Epidermal melanocyte (primary cell): Measurements from ENCODE around the gene ANKLE2.
"Not testable (repeated sequence)": the region's sequence is repeated elsewhere in the genome, so short reads cannot be mapped to it uniquely, and the experiment has no call there.

Source experiments
- DNase-seq: peaks from one replicate; pipeline ENCODE4 v3.0.0; 2011; ENCODE audit warnings: low spot score; ENCODE audit not compliant: insufficient read length

ANKLE2 gene

DNA sequence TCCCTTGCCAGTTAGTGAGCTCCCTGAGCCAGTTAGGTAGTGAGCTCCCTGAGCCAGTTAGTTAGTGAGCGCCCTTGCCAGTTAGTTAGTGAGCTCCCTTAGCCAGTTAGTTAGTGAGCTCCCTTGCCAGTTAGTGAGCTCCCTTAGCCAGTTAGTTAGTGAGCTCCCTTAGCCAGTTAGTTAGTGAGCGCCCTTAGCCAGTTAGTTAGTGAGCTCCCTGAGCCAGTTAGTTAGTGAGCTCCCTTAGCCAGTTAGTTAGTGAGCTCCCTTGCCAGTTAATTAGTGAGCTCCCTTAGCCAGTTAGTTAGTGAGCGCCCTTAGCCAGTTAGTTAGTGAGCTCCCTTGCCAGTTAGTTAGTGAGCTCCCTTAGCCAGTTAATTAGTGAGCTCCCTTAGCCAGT is 69.6 kb downstream of the ANKLE2 start:
- DNase-seq, result not testable (repeated sequence)

- no peak for DNase-seq
These were observed 71.5 kb downstream of the ANKLE2 start for GRCh38 chr12:132690112-132690511.

DNA sequence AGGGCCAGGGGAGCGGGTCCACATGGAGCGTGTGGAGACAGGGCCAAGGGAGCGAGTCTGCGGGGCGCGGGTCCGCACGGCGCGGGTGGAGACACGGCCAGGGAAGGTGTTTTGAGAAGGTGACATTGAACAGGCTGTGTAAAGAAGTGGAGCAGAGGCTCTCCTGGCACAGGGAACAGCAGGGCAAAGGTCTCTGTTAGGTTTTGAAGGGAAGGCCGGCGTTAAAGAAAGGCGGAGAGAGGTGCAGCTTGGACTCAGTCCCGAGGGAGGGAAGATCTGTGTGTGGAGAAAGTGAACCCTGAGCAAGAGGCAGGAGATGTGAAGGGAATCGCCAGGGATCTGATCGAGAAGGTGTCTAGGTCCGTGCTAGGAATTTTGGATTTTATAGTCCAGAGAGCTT is 72.4 kb downstream of the ANKLE2 start:
- no peak for DNase-seq

DNA sequence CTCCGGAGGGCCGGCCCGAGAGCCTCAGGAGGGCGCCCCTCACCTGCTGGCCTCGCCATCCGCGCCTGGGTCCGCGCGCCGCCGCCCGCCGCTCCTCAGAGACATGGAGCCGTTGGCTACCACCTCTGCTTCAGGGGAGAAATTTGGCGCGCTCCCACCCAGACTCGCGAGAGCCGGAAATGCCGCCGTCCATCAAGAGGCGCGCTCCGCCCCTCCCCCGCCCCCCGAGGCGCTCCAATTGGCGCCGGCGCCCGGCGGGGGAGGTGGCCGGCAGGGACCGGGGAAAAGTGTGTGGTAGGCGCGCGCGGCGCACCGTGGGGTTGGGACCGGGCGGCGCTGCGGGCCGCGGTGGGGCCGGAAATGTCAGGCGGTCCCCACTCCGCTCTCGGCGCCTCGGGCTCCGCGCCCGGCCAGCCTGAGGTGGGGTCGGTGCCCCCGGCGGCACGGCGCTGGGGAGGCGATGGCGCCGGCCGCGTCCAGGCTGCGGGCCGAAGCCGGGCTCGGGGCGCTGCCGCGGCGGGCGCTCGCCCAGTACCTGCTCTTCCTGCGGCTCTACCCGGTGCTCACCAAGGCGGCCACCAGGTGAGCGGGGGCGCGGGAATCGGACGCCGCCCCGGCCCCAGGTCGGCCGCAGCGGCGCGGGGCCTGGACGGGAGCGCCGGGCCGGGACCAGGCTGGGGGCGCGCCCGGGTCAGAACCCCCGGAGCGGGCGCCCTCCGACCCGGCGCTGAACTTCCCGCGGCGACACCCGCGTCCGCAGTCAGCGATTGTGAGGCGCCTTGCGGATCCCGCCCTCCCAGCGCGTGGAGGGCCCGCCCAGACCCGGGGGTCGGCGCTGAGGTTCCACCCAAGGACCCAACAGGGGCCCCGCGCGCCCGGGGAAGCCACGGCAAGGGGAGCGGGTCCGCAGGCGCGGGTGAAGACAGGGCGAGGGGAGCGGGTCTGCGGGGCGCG is 74.1 kb downstream of the ANKLE2 start, which contains the start of the genes POLE and PXMP2:
Gene POLE, minus strand, starts transcription at position 132 of the 954 bp plus-strand sequence. Its CDS starts 27 bp downstream, at position 105.
Gene PXMP2, plus strand, starts transcription at position 377 of the 954 bp plus-strand sequence. Its CDS starts 84 bp downstream, at position 461.
- peak; percentile 98 for DNase-seq

DNA sequence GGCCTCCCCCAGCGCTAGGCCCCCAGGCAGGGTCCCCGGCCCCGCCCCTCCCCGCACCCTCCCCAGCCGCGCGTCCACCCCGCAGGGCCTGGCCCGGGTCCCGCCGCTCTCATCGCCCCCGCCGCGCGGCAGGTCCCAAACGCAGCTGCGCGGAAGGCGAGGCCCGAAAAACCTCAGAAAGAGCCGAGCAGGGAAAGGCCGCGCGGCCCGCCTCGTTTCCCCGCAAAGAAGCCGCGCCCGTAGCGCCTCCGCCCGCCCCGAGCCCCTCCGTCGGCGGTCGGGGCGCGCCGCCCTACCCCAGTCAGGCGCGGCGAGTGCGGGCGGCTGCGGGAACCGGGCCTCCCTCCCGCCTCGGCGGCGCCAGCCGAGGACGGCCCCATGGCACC is 74.8 kb downstream of the ANKLE2 start:
- no peak for DNase-seq

- DNase-seq, result no peak
These were observed 76.2 kb downstream of the ANKLE2 start for GRCh38 chr12:132685400-132685799.

DNA sequence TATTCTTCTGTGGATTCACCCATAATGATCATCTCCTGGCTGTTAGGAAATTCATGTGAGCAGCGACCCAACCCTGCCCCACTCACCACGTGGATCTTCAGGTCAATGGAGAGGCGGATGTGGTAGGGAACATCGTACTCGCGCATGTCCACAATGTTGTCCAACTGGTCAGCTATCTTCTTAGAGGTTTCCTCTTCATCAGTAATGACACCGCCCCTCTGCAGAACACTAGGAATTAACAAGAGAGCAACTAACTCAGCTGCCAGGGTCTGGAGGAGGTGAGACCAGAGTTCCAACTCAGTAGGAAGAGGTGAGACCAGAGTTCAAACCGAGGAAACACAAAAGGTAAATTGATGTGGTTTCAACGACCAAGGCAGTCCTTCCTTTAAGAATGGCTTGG is 84.1 kb downstream of the ANKLE2 start:
- no peak for DNase-seq

DNA sequence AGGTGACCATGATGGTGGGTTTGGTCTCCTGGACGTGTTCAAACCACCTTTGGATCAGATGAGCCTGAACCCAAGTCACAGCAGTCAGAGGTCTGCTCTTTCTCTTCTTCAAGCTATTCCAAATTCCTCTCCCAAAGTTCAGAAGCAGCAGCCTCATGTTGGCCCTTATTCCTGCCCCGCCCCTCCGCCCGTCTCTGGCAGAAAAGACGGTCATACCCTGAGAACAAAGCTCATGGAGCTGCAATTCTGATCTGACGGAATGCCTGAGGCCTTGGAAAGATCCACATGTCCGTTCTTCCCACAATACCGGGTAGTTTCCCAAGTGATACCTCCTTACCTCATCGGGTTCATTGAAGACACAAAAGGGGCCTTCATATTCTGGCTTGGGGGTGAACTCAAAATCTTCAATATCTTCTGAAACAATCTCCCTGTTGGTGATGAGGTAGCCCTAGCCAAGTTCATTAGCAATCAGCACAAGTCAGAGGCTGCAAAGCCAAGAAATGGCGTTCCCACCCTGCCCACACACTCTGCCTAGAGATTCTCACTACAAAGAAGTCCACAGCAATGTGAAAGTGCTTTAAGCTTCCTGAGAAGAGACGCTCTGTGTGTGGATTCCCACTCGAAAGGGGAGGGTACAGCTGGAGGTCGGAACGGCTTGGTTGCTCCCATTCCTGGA is 85.7 kb downstream of the ANKLE2 start:
- DNase-seq, result no peak
